Thyroid gland (tissue), 4 donors: ENCODE measurements around the gene CHST11. TPM values are rescaled to one million over a fixed set of nuclear protein-coding genes. Genes with fewer than 3 reads are reported as not detected.

Experiments
- DNase-seq, 2 donors: peaks; one replicate each; pipeline ENCODE4 v3.0.0-alpha.2; 2019
- H3K27ac ChIP-seq, 3 donors: fragments of 200-600 bp; sonication (generic); 1 replicate in 2 of 3; 2 replicates in 1 of 3; pipeline ENCODE4 v1.5.1; 2016 to 2019; ENCODE audit warnings: mild to moderate bottlenecking in 1 of 3, moderate library complexity in 1 of 3
- H3K27me3 ChIP-seq: fragments of 200-600 bp; sonication (generic); one replicate; pipeline ENCODE4 v1.5.1; 2019
- H3K36me3 ChIP-seq, 2 donors: fragments of 200-600 bp; sonication (generic); one replicate each; pipeline ENCODE4 v1.5.1; 2016 to 2019
- H3K4me1 ChIP-seq, 2 donors: fragments of 200-600 bp; sonication (generic); one replicate each; pipeline ENCODE4 v1.5.1; 2017 to 2019
- H3K4me3 ChIP-seq, 3 donors: fragments of 200-600 bp; sonication (generic); replicated peaks in 1 of 3; 1 replicate in 2 of 3; 2 replicates in 1 of 3; pipeline ENCODE4 v1.5.1; 2016; ENCODE audit warnings: mild to moderate bottlenecking in 1 of 3
- H3K9me3 ChIP-seq: fragments of 200-600 bp; sonication (generic); one replicate; pipeline ENCODE4 v1.5.1; 2017
- CTCF ChIP-seq, 6 experiments: fragments of 200-600 bp in 3 of 6; fragments of 450-650 bp in 3 of 6; sonication (generic) in 3 of 6; IDR thresholded peaks; one replicate each; pipeline ENCODE4 v1.5.1; 2016 to 2019; ENCODE audit warnings: antibody characterized with exemption in 6 of 6, mild to moderate bottlenecking in 2 of 6, inconsistent platforms in 1 of 6, moderate library complexity in 1 of 6
- POLR2A ChIP-seq, 2 donors: fragments of 450-650 bp; IDR thresholded peaks; one replicate each; pipeline ENCODE4 v1.6.1; 2017; ENCODE audit warnings: antibody characterized with exemption in 2 of 2, mild to moderate bottlenecking in 2 of 2, moderate library complexity in 1 of 2
- WGBS, 2 donors: methylation state at CpG; one replicate each; pipeline ENCODE4 v1.1.5; 2017; 5-methylcytosine and 5-hydroxymethylcytosine counted together
- intact Hi-C: fragments of 100-400 bp; cut with DNase I; formaldehyde crosslinking; loops from one replicate; pipeline ENCODE4 v1.15.1; 2023
- total RNA-seq, 4 donors: library from RNA; depleted of rRNA; stranded (reverse); fragments of >200 nt; gene quantifications; one replicate each; pipeline ENCODE4 v1.2.3, GENCODE V29; 2016

CHST11 gene
- total RNA-seq, 4 donors from 2014 or later, result 6.9 to 11.6 (median 8.0) TPM

DNA sequence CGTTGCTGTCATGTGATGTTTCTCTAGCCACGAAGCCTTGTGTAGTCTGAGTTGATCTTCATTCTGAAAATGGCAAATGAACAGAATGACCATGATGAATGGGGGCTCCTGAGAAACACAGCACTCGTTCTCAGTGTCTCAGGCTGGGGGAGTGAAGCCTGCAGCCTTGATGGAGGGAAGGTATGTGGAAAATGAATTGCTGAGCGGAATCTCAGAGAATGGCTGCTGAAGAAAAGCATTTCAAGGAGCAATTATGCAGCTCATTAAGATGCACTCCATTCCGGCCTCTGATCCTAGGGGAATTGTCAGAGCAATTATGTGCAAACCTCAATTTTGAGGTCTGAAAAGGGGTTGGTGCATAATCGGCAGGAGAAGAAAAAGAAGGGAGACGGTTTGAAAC lies 167.1 kb downstream of the CHST11 start:
- H3K27me3 ChIP-seq, result no peaks in the 10 kb centered on the region
- H3K27ac ChIP-seq, result no peak overlapping the region
- no peaks in the 10 kb centered on the region for H3K4me1 ChIP-seq
- H3K4me3 ChIP-seq, result no peak overlapping the region
- TF ChIP-seq CTCF (IDR thresholded peaks at IDR 0.05), result no peak
- TF ChIP-seq POLR2A (IDR thresholded peaks at IDR 0.05), result no peak
- 64 to 68% methylated on average over 7 of the region's 7 CpGs for WGBS, 2 donors
- intact Hi-C loops, result no loop called here
- no peak for DNase-seq
- no peaks in the 10 kb centered on the region for H3K9me3 ChIP-seq
- no peaks in the 10 kb centered on the region for H3K36me3 ChIP-seq

- H3K9me3 ChIP-seq, result no peaks in the 10 kb centered on the region
- H3K27ac ChIP-seq, result no peak overlapping the region
- DNase-seq, result no peak
- H3K4me1 ChIP-seq, result no peaks in the 10 kb centered on the region
- H3K36me3 ChIP-seq, result no peaks in the 10 kb centered on the region
- H3K4me3 ChIP-seq, result no peak overlapping the region
- intact Hi-C loops, result no loop called here
- WGBS, 2 donors, result 90 to 97% methylated on average over 6 of the region's 6 CpGs
- TF ChIP-seq POLR2A (IDR thresholded peaks at IDR 0.05), result no peak
- no peak for TF ChIP-seq CTCF (IDR thresholded peaks at IDR 0.05)
- no peaks in the 10 kb centered on the region for H3K27me3 ChIP-seq
Observed at GRCh38 chr12:104624529-104624928, 167.8 kb downstream of the CHST11 start.

- no peak for TF ChIP-seq POLR2A (IDR thresholded peaks at IDR 0.05)
- no peak for TF ChIP-seq CTCF (IDR thresholded peaks at IDR 0.05)
- no peaks in the 10 kb centered on the region for H3K9me3 ChIP-seq
- no peak overlapping the region for H3K4me3 ChIP-seq
- intact Hi-C loops, result no loop called here
- 83 to 88% methylated on average over 5 of the region's 5 CpGs for WGBS, 2 donors
- H3K27me3 ChIP-seq, result no peaks in the 10 kb centered on the region
- no peak for DNase-seq
- H3K27ac ChIP-seq, result no peak overlapping the region
- H3K36me3 ChIP-seq, result no peaks in the 10 kb centered on the region
- H3K4me1 ChIP-seq, result no peaks in the 10 kb centered on the region
Observed at GRCh38 chr12:104626069-104626837, 169.5 kb downstream of the CHST11 start.

- no peak for DNase-seq
- Histone ChIP-seq H3K4me3 (no peak overlapping the region), H3K27me3 (no peaks in the 10 kb centered on the region), H3K9me3 (no peaks in the 10 kb centered on the region), H3K4me1 (no peaks in the 10 kb centered on the region), H3K36me3 (no peaks in the 10 kb centered on the region), H3K27ac (no peak overlapping the region)
- TF ChIP-seq POLR2A (IDR thresholded peaks at IDR 0.05) (no peak), CTCF (IDR thresholded peaks at IDR 0.05) (no peak)
- 93 to 98% methylated on average over 6 to 7 of the region's 7 CpGs for WGBS, 2 donors
- intact Hi-C loops, result no loop called here
Observed at GRCh38 chr12:104627231-104627989, 170.7 kb downstream of the CHST11 start.
